Panc1 (cell line): Measurements from ENCODE around the gene MUC5B. TPM values are rescaled to one million over a fixed set of nuclear protein-coding genes. Genes with fewer than 3 reads are reported as not detected.

ENCODE experiments used
- ATAC-seq: fragments of 200-7000 bp; cut with Tn5 transposase; 2 replicates; pipeline ENCODE4 v1.9.1; 2020; ENCODE audit warnings: mild to moderate bottlenecking, moderate library complexity
- BruUV-seq: library from RNA; stranded (reverse); fragments of 400-500 nt; replicated peaks from 2 replicates; lab custom pipeline; 2021; lab: Mats Ljungman, UMichigan
- CTCF ChIA-PET: fragments of 300-600 bp; sonication (Branson Sonifier 250); formaldehyde crosslinking; loops from one replicate; lab custom pipeline; 2022; ENCODE audit warnings: antibody characterized with exemption; lab: Charles Lee
- POLR2A ChIA-PET: fragments of 300-600 bp; sonication (Branson Sonifier 250); formaldehyde crosslinking; loops from one replicate; lab custom pipeline; 2022; ENCODE audit warnings: antibody characterized with exemption; lab: Charles Lee
- DNase-seq: peaks from one replicate; pipeline ENCODE4 v3.0.0-alpha.2; 2010; ENCODE audit warnings: low read depth, low spot score
- H3K27ac ChIP-seq: 2 replicates; pipeline ENCODE4 v1.5.1; 2011; ENCODE audit warnings: mild to moderate bottlenecking, low read length, inconsistent platforms
- H3K27me3 ChIP-seq: fragments of 200-500 bp; sonication (Bioruptor generic); 2 replicates; pipeline ENCODE4 v1.6.0; 2014; ENCODE audit warnings: low read length, inconsistent platforms; ENCODE audit not compliant: control insufficient read depth, insufficient read depth
- H3K36me3 ChIP-seq: fragments of 200-500 bp; sonication (Bioruptor generic); 2 replicates; pipeline ENCODE4 v1.5.1; 2014; ENCODE audit warnings: inconsistent platforms, mild to moderate bottlenecking, low read length, moderate library complexity; ENCODE audit not compliant: control insufficient read depth, insufficient read depth
- H3K4me1 ChIP-seq: 2 replicates; pipeline ENCODE4 v1.5.1; 2011; ENCODE audit warnings: inconsistent platforms, mild to moderate bottlenecking, low read length, moderate library complexity; ENCODE audit not compliant: control insufficient read depth, insufficient read depth
- H3K4me3 ChIP-seq, 2 experiments: 2 replicates each; pipeline ENCODE4 v1.5.1; 2011 to 2012; ENCODE audit warnings: low read depth in 2 of 2, low read length in 2 of 2, mild to moderate bottlenecking in 2 of 2, inconsistent platforms in 1 of 2, moderate library complexity in 1 of 2
- H3K9me3 ChIP-seq: fragments of 200-500 bp; sonication (Bioruptor generic); 2 replicates; pipeline ENCODE4 v1.5.1; 2014; ENCODE audit warnings: low read depth, mild to moderate bottlenecking, inconsistent platforms, low read length, moderate library complexity; ENCODE audit not compliant: control insufficient read depth, insufficient read depth
- POLR2AphosphoS5 ChIP-seq: IDR thresholded peaks from 2 replicates; pipeline ENCODE4 v1.6.1; 2012; ENCODE audit warnings: mild to moderate bottlenecking, low read depth, low read length, moderate library complexity
- SIN3A ChIP-seq: IDR thresholded peaks from 2 replicates; pipeline ENCODE4 v1.6.1; 2012; ENCODE audit warnings: low read depth, mild to moderate bottlenecking, low read length, moderate library complexity, borderline replicate concordance; ENCODE audit not compliant: insufficient read depth
- TCF7L2 ChIP-seq: IDR thresholded peaks from 2 replicates; pipeline ENCODE4 v1.6.1; 2011; ENCODE audit warnings: mild to moderate bottlenecking, low read depth, low read length, inconsistent platforms
- in situ Hi-C: cut with HindIII; loops from 2 replicates; pipeline ENCODE4 v1.10.0; 2016; ENCODE audit warnings: low sequenced_read_pairs, low pct_unique_long_range_greater_than_20kb
- intact Hi-C: fragments of 100-400 bp; cut with micrococcal nuclease; formaldehyde crosslinking; loops from one replicate; pipeline ENCODE4 v1.10.0; 2022; ENCODE audit not compliant: unreplicated experiment
- total RNA-seq: library from RNA; stranded (reverse); gene quantifications from one replicate; pipeline ENCODE4 v1.2.1, GENCODE V29; 2021; ENCODE audit not compliant: unreplicated experiment
- TF ChIP-seq, protein P1 (sequence below), 2 experiments: IDR thresholded peaks; 2 replicates each; pipeline ENCODE4 v1.6.1; 2011 to 2012; ENCODE audit warnings: low read depth in 2 of 2, control low read depth in 1 of 2, low read length in 1 of 2, mild to moderate bottlenecking in 1 of 2, moderate library complexity in 1 of 2; ENCODE audit not compliant: insufficient read depth in 1 of 2
- TF ChIP-seq, protein P2 (sequence below): fragments of 450-650 bp; IDR thresholded peaks from 2 replicates; pipeline ENCODE4 v1.5.1; 2017; ENCODE audit warnings: mild to moderate bottlenecking

Gene MUC5B
- total RNA-seq, 1 experiment from 2014 or later: 1.2 TPM

GRCh38 chr11:1303973-1304372 lies 81.1 kb downstream of the MUC5B start:
- H3K9me3 ChIP-seq: no peaks in the 10 kb centered on the region
- H3K27ac ChIP-seq: no peak overlapping the region
- DNase-seq (no peak), ATAC-seq (no peak)
- H3K36me3 ChIP-seq: no peaks in the 10 kb centered on the region
- BruUV-seq: no TSS peak
- POLR2A ChIA-PET: no interaction called here
- H3K4me3 ChIP-seq: no peak overlapping the region
- TF ChIP-seq, protein P1, sequence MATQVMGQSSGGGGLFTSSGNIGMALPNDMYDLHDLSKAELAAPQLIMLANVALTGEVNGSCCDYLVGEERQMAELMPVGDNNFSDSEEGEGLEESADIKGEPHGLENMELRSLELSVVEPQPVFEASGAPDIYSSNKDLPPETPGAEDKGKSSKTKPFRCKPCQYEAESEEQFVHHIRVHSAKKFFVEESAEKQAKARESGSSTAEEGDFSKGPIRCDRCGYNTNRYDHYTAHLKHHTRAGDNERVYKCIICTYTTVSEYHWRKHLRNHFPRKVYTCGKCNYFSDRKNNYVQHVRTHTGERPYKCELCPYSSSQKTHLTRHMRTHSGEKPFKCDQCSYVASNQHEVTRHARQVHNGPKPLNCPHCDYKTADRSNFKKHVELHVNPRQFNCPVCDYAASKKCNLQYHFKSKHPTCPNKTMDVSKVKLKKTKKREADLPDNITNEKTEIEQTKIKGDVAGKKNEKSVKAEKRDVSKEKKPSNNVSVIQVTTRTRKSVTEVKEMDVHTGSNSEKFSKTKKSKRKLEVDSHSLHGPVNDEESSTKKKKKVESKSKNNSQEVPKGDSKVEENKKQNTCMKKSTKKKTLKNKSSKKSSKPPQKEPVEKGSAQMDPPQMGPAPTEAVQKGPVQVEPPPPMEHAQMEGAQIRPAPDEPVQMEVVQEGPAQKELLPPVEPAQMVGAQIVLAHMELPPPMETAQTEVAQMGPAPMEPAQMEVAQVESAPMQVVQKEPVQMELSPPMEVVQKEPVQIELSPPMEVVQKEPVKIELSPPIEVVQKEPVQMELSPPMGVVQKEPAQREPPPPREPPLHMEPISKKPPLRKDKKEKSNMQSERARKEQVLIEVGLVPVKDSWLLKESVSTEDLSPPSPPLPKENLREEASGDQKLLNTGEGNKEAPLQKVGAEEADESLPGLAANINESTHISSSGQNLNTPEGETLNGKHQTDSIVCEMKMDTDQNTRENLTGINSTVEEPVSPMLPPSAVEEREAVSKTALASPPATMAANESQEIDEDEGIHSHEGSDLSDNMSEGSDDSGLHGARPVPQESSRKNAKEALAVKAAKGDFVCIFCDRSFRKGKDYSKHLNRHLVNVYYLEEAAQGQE (IDR thresholded peaks at IDR 0.05; ENCODE audit: insufficient read depth in 1 of 2, low read depth in 2 of 2, low read length in 1 of 2): no peak
- TF ChIP-seq TCF7L2 (no peak), POLR2AphosphoS5 (no peak), SIN3A (no peak)
- TF ChIP-seq, protein P2, sequence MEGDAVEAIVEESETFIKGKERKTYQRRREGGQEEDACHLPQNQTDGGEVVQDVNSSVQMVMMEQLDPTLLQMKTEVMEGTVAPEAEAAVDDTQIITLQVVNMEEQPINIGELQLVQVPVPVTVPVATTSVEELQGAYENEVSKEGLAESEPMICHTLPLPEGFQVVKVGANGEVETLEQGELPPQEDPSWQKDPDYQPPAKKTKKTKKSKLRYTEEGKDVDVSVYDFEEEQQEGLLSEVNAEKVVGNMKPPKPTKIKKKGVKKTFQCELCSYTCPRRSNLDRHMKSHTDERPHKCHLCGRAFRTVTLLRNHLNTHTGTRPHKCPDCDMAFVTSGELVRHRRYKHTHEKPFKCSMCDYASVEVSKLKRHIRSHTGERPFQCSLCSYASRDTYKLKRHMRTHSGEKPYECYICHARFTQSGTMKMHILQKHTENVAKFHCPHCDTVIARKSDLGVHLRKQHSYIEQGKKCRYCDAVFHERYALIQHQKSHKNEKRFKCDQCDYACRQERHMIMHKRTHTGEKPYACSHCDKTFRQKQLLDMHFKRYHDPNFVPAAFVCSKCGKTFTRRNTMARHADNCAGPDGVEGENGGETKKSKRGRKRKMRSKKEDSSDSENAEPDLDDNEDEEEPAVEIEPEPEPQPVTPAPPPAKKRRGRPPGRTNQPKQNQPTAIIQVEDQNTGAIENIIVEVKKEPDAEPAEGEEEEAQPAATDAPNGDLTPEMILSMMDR: no peak
- H3K27me3 ChIP-seq: no peaks in the 10 kb centered on the region
- CTCF ChIA-PET: interaction anchor here (0.7 to 0.8 kb wide), 3 partner anchors 82 to 182 kb away, joined by 5 to 16 read pairs (median 12); no protein-coding TSS in a partner anchor
- in situ Hi-C loops (no loop called here), intact Hi-C loops (loop anchor here (10.0 kb wide), 1 partner anchor 211 kb away; no protein-coding TSS in a partner anchor)
- H3K4me1 ChIP-seq: peaks cover 20% of the 10 kb centered on the region

- H3K27me3 ChIP-seq: no peaks in the 10 kb centered on the region
- no peak for DNase-seq
- ChIA-PET POLR2A (no interaction called here), CTCF (interaction anchor here (0.7 kb wide), 1 partner anchor 82 kb away, joined by 5 read pairs; no protein-coding TSS in a partner anchor)
- H3K27ac ChIP-seq: no peak overlapping the region
- ATAC-seq: no peak
- no peaks in the 10 kb centered on the region for H3K9me3 ChIP-seq
- no TSS peak for BruUV-seq
- TF ChIP-seq, protein P1 (IDR thresholded peaks at IDR 0.05; ENCODE audit: insufficient read depth in 1 of 2, low read depth in 2 of 2, low read length in 1 of 2): no peak
- TF ChIP-seq SIN3A: no peak
- TF ChIP-seq, protein P2: no peak
- no peak for TF ChIP-seq TCF7L2
- TF ChIP-seq POLR2AphosphoS5: no peak
- H3K4me3 ChIP-seq: no peak overlapping the region
- intact Hi-C loops (loop anchor here (10.0 kb wide), 1 partner anchor 210 kb away; no protein-coding TSS in a partner anchor), in situ Hi-C loops (no loop called here)
- H3K36me3 ChIP-seq: no peaks in the 10 kb centered on the region
- H3K4me1 ChIP-seq: peaks cover 20% of the 10 kb centered on the region
These were observed 81.5 kb downstream of the MUC5B start for GRCh38 chr11:1304380-1304779.
